Panc1 (cell line): Measurements from ENCODE around the gene AFDN. TPM values are rescaled to one million over a fixed set of nuclear protein-coding genes. Genes with fewer than 3 reads are reported as not detected.

ENCODE experiments used
- ATAC-seq: fragments of 200-7000 bp; cut with Tn5 transposase; 2 replicates; pipeline ENCODE4 v1.9.1; 2020; ENCODE audit warnings: mild to moderate bottlenecking, moderate library complexity
- BruUV-seq: library from RNA; stranded (reverse); fragments of 400-500 nt; replicated peaks from 2 replicates; lab custom pipeline; 2021; lab: Mats Ljungman, UMichigan
- CTCF ChIA-PET: fragments of 300-600 bp; sonication (Branson Sonifier 250); formaldehyde crosslinking; loops from one replicate; lab custom pipeline; 2022; ENCODE audit warnings: antibody characterized with exemption; lab: Charles Lee
- POLR2A ChIA-PET: fragments of 300-600 bp; sonication (Branson Sonifier 250); formaldehyde crosslinking; loops from one replicate; lab custom pipeline; 2022; ENCODE audit warnings: antibody characterized with exemption; lab: Charles Lee
- DNase-seq: peaks from one replicate; pipeline ENCODE4 v3.0.0-alpha.2; 2010; ENCODE audit warnings: low read depth, low spot score
- H3K27ac ChIP-seq: 2 replicates; pipeline ENCODE4 v1.5.1; 2011; ENCODE audit warnings: mild to moderate bottlenecking, low read length, inconsistent platforms
- H3K27me3 ChIP-seq: fragments of 200-500 bp; sonication (Bioruptor generic); 2 replicates; pipeline ENCODE4 v1.6.0; 2014; ENCODE audit warnings: low read length, inconsistent platforms; ENCODE audit not compliant: control insufficient read depth, insufficient read depth
- H3K36me3 ChIP-seq: fragments of 200-500 bp; sonication (Bioruptor generic); 2 replicates; pipeline ENCODE4 v1.5.1; 2014; ENCODE audit warnings: inconsistent platforms, mild to moderate bottlenecking, low read length, moderate library complexity; ENCODE audit not compliant: control insufficient read depth, insufficient read depth
- H3K4me1 ChIP-seq: 2 replicates; pipeline ENCODE4 v1.5.1; 2011; ENCODE audit warnings: inconsistent platforms, mild to moderate bottlenecking, low read length, moderate library complexity; ENCODE audit not compliant: control insufficient read depth, insufficient read depth
- H3K4me3 ChIP-seq, 2 experiments: 2 replicates each; pipeline ENCODE4 v1.5.1; 2011 to 2012; ENCODE audit warnings: low read depth in 2 of 2, low read length in 2 of 2, mild to moderate bottlenecking in 2 of 2, inconsistent platforms in 1 of 2, moderate library complexity in 1 of 2
- H3K9me3 ChIP-seq: fragments of 200-500 bp; sonication (Bioruptor generic); 2 replicates; pipeline ENCODE4 v1.5.1; 2014; ENCODE audit warnings: low read depth, mild to moderate bottlenecking, inconsistent platforms, low read length, moderate library complexity; ENCODE audit not compliant: control insufficient read depth, insufficient read depth
- CTCF ChIP-seq: fragments of 450-650 bp; IDR thresholded peaks from 2 replicates; pipeline ENCODE4 v1.5.1; 2017; ENCODE audit warnings: mild to moderate bottlenecking
- POLR2AphosphoS5 ChIP-seq: IDR thresholded peaks from 2 replicates; pipeline ENCODE4 v1.6.1; 2012; ENCODE audit warnings: mild to moderate bottlenecking, low read depth, low read length, moderate library complexity
- SIN3A ChIP-seq: IDR thresholded peaks from 2 replicates; pipeline ENCODE4 v1.6.1; 2012; ENCODE audit warnings: low read depth, mild to moderate bottlenecking, low read length, moderate library complexity, borderline replicate concordance; ENCODE audit not compliant: insufficient read depth
- TCF7L2 ChIP-seq: IDR thresholded peaks from 2 replicates; pipeline ENCODE4 v1.6.1; 2011; ENCODE audit warnings: mild to moderate bottlenecking, low read depth, low read length, inconsistent platforms
- in situ Hi-C: cut with HindIII; loops from 2 replicates; pipeline ENCODE4 v1.10.0; 2016; ENCODE audit warnings: low sequenced_read_pairs, low pct_unique_long_range_greater_than_20kb
- intact Hi-C: fragments of 100-400 bp; cut with micrococcal nuclease; formaldehyde crosslinking; loops from one replicate; pipeline ENCODE4 v1.10.0; 2022; ENCODE audit not compliant: unreplicated experiment
- total RNA-seq: library from RNA; stranded (reverse); gene quantifications from one replicate; pipeline ENCODE4 v1.2.1, GENCODE V29; 2021; ENCODE audit not compliant: unreplicated experiment
- TF ChIP-seq, protein P1 (sequence below), 2 experiments: IDR thresholded peaks; 2 replicates each; pipeline ENCODE4 v1.6.1; 2011 to 2012; ENCODE audit warnings: low read depth in 2 of 2, control low read depth in 1 of 2, low read length in 1 of 2, mild to moderate bottlenecking in 1 of 2, moderate library complexity in 1 of 2; ENCODE audit not compliant: insufficient read depth in 1 of 2

The AFDN gene
- total RNA-seq, 1 experiment from 2014 or later = 143 TPM

DNA sequence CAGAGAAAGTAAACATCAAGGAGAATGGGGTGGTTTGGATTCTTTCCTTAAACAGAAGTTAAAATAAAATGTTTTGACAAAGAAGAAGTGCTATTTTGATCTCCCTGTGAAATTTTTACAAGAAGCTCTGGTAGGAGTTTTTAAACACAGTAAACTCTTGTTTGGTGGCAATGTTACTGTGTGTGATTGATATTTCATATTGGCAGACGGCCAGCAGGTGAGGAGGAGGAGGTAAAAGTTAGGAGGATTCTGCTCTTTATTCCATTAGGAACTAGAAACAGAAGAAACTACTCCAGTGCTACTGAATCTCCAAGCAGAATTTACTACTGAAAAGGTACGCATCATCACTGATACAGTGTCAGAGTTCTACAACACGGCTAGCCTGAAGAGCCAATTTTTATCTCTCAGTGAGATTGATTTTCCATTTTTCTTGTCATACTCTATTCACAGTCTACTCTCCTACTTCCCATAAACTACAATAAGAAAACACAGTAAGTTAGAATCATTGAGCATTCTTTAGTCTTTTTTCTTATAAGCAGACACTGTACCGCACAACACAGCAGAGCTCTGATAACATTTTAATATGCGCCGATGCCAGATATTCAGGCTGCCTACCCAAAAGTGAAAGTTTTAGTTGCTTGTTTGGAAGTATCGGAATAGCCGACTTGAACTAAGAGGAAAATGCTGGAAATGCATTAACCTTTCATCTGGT, 21.2 kb upstream of the AFDN start:
- BruUV-seq = no TSS peak
- H3K9me3 ChIP-seq = no peaks in the 10 kb centered on the region
- H3K27me3 ChIP-seq = peaks cover 7% of the 10 kb centered on the region; the same call in 1 of the 2 replicates
- no peak overlapping the region for H3K27ac ChIP-seq
- ATAC-seq (no peak), DNase-seq (no peak)
- no peaks in the 10 kb centered on the region for H3K36me3 ChIP-seq
- no peaks in the 10 kb centered on the region for H3K4me1 ChIP-seq
- TF ChIP-seq SIN3A (no peak), CTCF (no peak), POLR2AphosphoS5 (no peak), TCF7L2 (no peak)
- TF ChIP-seq, protein P1, sequence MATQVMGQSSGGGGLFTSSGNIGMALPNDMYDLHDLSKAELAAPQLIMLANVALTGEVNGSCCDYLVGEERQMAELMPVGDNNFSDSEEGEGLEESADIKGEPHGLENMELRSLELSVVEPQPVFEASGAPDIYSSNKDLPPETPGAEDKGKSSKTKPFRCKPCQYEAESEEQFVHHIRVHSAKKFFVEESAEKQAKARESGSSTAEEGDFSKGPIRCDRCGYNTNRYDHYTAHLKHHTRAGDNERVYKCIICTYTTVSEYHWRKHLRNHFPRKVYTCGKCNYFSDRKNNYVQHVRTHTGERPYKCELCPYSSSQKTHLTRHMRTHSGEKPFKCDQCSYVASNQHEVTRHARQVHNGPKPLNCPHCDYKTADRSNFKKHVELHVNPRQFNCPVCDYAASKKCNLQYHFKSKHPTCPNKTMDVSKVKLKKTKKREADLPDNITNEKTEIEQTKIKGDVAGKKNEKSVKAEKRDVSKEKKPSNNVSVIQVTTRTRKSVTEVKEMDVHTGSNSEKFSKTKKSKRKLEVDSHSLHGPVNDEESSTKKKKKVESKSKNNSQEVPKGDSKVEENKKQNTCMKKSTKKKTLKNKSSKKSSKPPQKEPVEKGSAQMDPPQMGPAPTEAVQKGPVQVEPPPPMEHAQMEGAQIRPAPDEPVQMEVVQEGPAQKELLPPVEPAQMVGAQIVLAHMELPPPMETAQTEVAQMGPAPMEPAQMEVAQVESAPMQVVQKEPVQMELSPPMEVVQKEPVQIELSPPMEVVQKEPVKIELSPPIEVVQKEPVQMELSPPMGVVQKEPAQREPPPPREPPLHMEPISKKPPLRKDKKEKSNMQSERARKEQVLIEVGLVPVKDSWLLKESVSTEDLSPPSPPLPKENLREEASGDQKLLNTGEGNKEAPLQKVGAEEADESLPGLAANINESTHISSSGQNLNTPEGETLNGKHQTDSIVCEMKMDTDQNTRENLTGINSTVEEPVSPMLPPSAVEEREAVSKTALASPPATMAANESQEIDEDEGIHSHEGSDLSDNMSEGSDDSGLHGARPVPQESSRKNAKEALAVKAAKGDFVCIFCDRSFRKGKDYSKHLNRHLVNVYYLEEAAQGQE (IDR thresholded peaks at IDR 0.05; ENCODE audit: insufficient read depth in 1 of 2, low read depth in 2 of 2, low read length in 1 of 2) = no peak
- H3K4me3 ChIP-seq = no peak overlapping the region
- intact Hi-C loops (no loop called here), in situ Hi-C loops (no loop called here)
- ChIA-PET POLR2A (no interaction called here), CTCF (no interaction called here)

GRCh38 chr6:167806061-167806700, 20.5 kb upstream of the AFDN start:
- no peaks in the 10 kb centered on the region for H3K36me3 ChIP-seq
- H3K4me3 ChIP-seq = no peak overlapping the region
- POLR2A ChIA-PET = no interaction called here
- no peak for ATAC-seq
- CTCF ChIA-PET = no interaction called here
- TF ChIP-seq POLR2AphosphoS5 (no peak), TCF7L2 (no peak), SIN3A (no peak), CTCF (no peak)
- TF ChIP-seq, protein P1 (IDR thresholded peaks at IDR 0.05; ENCODE audit: insufficient read depth in 1 of 2, low read depth in 2 of 2, low read length in 1 of 2) = no peak
- H3K9me3 ChIP-seq = no peaks in the 10 kb centered on the region
- intact Hi-C loops (no loop called here), in situ Hi-C loops (no loop called here)
- BruUV-seq = no TSS peak
- no peaks in the 10 kb centered on the region for H3K4me1 ChIP-seq
- H3K27me3 ChIP-seq = peaks cover 7% of the 10 kb centered on the region; the same call in 1 of the 2 replicates
- H3K27ac ChIP-seq = no peak overlapping the region
- no peak for DNase-seq
